GM23248 (cell line): ENCODE data around the gene NFE2. TPM values are rescaled to one million over a fixed set of nuclear protein-coding genes. Genes with fewer than 3 reads are reported as not detected.

Experiments
- DNase-seq: peaks from one replicate; pipeline ENCODE4 v3.0.0-alpha.2; 2015
- H2AFZ ChIP-seq: fragments of 200-600 bp; sonication (generic); 2 replicates; pipeline ENCODE4 v1.6.1; 2016; ENCODE audit warnings: antibody characterized with exemption
- H3F3A ChIP-seq: fragments of 200-600 bp; sonication (generic); 2 replicates; pipeline ENCODE4 v1.6.1; 2016; ENCODE audit warnings: mild to moderate bottlenecking, antibody characterized with exemption, mixed run types; ENCODE audit not compliant: insufficient read depth
- H3K27ac ChIP-seq: fragments of 200-600 bp; sonication (generic); 2 replicates; pipeline ENCODE4 v1.5.1; 2016; ENCODE audit warnings: mild to moderate bottlenecking
- H3K27me3 ChIP-seq: fragments of 200-600 bp; sonication (generic); replicated peaks from 2 replicates; pipeline ENCODE4 v1.6.1; 2016; ENCODE audit warnings: mild to moderate bottlenecking; ENCODE audit not compliant: insufficient read depth
- H3K36me3 ChIP-seq: fragments of 200-600 bp; sonication (generic); 2 replicates; pipeline ENCODE4 v1.6.1; 2016; ENCODE audit warnings: low read depth, mild to moderate bottlenecking
- H3K4me1 ChIP-seq: fragments of 200-600 bp; sonication (generic); 2 replicates; pipeline ENCODE4 v1.6.1; 2016; ENCODE audit warnings: mild to moderate bottlenecking; ENCODE audit not compliant: insufficient read depth
- H3K4me2 ChIP-seq: fragments of 200-600 bp; sonication (generic); one replicate; pipeline ENCODE4 v1.6.1; 2016; ENCODE audit warnings: mild to moderate bottlenecking; ENCODE audit not compliant: unreplicated experiment
- H3K4me3 ChIP-seq: fragments of 200-600 bp; sonication (generic); 2 replicates; pipeline ENCODE4 v1.5.1; 2016; ENCODE audit warnings: mild to moderate bottlenecking
- H3K79me2 ChIP-seq: fragments of 200-600 bp; sonication (generic); 2 replicates; pipeline ENCODE4 v1.6.1; 2016; ENCODE audit warnings: mild to moderate bottlenecking; ENCODE audit not compliant: insufficient read depth
- H3K9ac ChIP-seq: fragments of 200-600 bp; sonication (generic); 2 replicates; pipeline ENCODE4 v1.6.1; 2016; ENCODE audit warnings: mild to moderate bottlenecking
- H3K9me2 ChIP-seq: fragments of 200-600 bp; sonication (generic); 2 replicates; pipeline ENCODE4 v1.6.1; 2016; ENCODE audit warnings: mixed run types, mild to moderate bottlenecking, moderate library complexity; ENCODE audit not compliant: insufficient read depth
- H3K9me3 ChIP-seq: fragments of 200-600 bp; sonication (generic); one replicate; pipeline ENCODE4 v1.6.1; 2017; ENCODE audit warnings: low read depth
- H4K20me1 ChIP-seq: fragments of 200-600 bp; sonication (generic); 2 replicates; pipeline ENCODE4 v1.6.0; 2016; ENCODE audit not compliant: insufficient read depth
- EZH2 ChIP-seq: fragments of 200-600 bp; sonication (generic); IDR thresholded peaks from 2 replicates; pipeline ENCODE4 v1.6.1; 2018; ENCODE audit warnings: antibody characterized with exemption, mild to moderate bottlenecking; ENCODE audit not compliant: insufficient read depth, poor library complexity, severe bottlenecking
- EZH2phosphoT487 ChIP-seq: fragments of 200-600 bp; sonication (generic); IDR thresholded peaks from 2 replicates; pipeline ENCODE4 v1.6.1; 2018; ENCODE audit warnings: antibody characterized with exemption, moderate library complexity, mild to moderate bottlenecking, low read depth; ENCODE audit not compliant: insufficient read depth
- WGBS, 2 experiments: methylation state at CpG; one replicate each; pipeline ENCODE4 v1.1.6; 2015 to 2017; ENCODE audit warnings: low lambda C conversion rate in 2 of 2, low coverage in 1 of 2; ENCODE audit errors: missing lambda C conversion rate in 2 of 2; 5-methylcytosine and 5-hydroxymethylcytosine counted together
- in situ Hi-C: fragments of 300-500 bp; cut with MboI; formaldehyde crosslinking; loops from 2 replicates; pipeline ENCODE4 v1.15.0; 2020
- polyA plus RNA-seq: library from polyadenylated mRNA; unstranded; fragments of >200 nt; fragmentation: Nextera tagmentation; extraction: Ambion mirVana; gene quantifications from 2 replicates; pipeline ENCODE4 v1.2.1, GENCODE V29; 2016
- total RNA-seq: library from RNA; depleted of rRNA; stranded (reverse); fragments of >200 nt; shearing (Covaris generic); gene quantifications from 2 replicates; pipeline ENCODE4 v1.2.3, GENCODE V29; 2014

NFE2 gene
- total and polyA plus RNA-seq, 2 experiments from 2014 or later, result not detected

- Histone ChIP-seq H3K4me2 (no peak overlapping the region), H3K4me3 (no peak overlapping the region), H3K27me3 (no peaks in the 10 kb centered on the region), H3K9ac (no peak overlapping the region), H3K79me2 (peaks cover 78% of the 10 kb centered on the region), H3K4me1 (peaks cover 18% of the 10 kb centered on the region), H2AFZ (no peak overlapping the region), H3K9me3 (no peaks in the 10 kb centered on the region), H4K20me1 (peaks cover 12% of the 10 kb centered on the region; the same call in 1 of the 2 replicates), H3K27ac (no peak overlapping the region), H3K36me3 (peaks cover 26% of the 10 kb centered on the region), H3K9me2 (no peaks in the 10 kb centered on the region), H3F3A (peaks cover 29% of the 10 kb centered on the region)
- 87 to 95% methylated on average over 7 of the region's 7 CpGs for WGBS, 2 experiments
- TF ChIP-seq EZH2phosphoT487 (no peak), EZH2 (no peak)
- DNase-seq, result no peak
- in situ Hi-C loops, result no loop called here
Observed at GRCh38 chr12:54340846-54341245, 40.0 kb upstream of the NFE2 start.

- in situ Hi-C loops, result no loop called here
- H3K9me2 ChIP-seq, result no peaks in the 10 kb centered on the region
- TF ChIP-seq EZH2phosphoT487 (no peak), EZH2 (no peak)
- peak overlapping the region; percentile 50 for H3K4me2 ChIP-seq
- no peak overlapping the region for H2AFZ ChIP-seq
- WGBS, 2 experiments, result 95 to 99% methylated on average over 4 of the region's 4 CpGs
- H3K27ac ChIP-seq, result peak overlapping the region; percentile 27; the same call in 1 of the 2 replicates
- peaks cover 9% of the 10 kb centered on the region for H3K36me3 ChIP-seq
- H3K9ac ChIP-seq, result 0 out of 2 replicates have a peak overlapping the region, but pooled peaks have one; percentile 10
- no peaks in the 10 kb centered on the region for H3K27me3 ChIP-seq
- H3F3A ChIP-seq, result peaks cover 29% of the 10 kb centered on the region
- H3K79me2 ChIP-seq, result peaks cover 94% of the 10 kb centered on the region
- H3K4me3 ChIP-seq, result no peak overlapping the region
- H3K4me1 ChIP-seq, result peaks cover 18% of the 10 kb centered on the region
- no peaks in the 10 kb centered on the region for H3K9me3 ChIP-seq
- peak; percentile 40 for DNase-seq
- H4K20me1 ChIP-seq, result peaks cover 12% of the 10 kb centered on the region; the same call in 1 of the 2 replicates
Observed at GRCh38 chr12:54338698-54339296, 38.0 kb upstream of the NFE2 start.

- DNase-seq, result peak; percentile 63
- Histone ChIP-seq H3K36me3 (peaks cover 1% of the 10 kb centered on the region; the same call in 1 of the 2 replicates), H3K9me3 (no peaks in the 10 kb centered on the region), H3K4me2 (peak overlapping the region; percentile 50), H3K4me1 (peaks cover 18% of the 10 kb centered on the region), H3K79me2 (peaks cover 95% of the 10 kb centered on the region), H2AFZ (no peak overlapping the region), H3K9me2 (no peaks in the 10 kb centered on the region), H3K9ac (peak overlapping the region; percentile 10; the same call in 1 of the 2 replicates), H4K20me1 (peaks cover 12% of the 10 kb centered on the region; the same call in 1 of the 2 replicates), H3F3A (peaks cover 29% of the 10 kb centered on the region), H3K4me3 (no peak overlapping the region), H3K27ac (peak overlapping the region; percentile 27), H3K27me3 (no peaks in the 10 kb centered on the region)
- in situ Hi-C loops, result no loop called here
- 32 to 41% methylated on average over 3 of the region's 3 CpGs for WGBS, 2 experiments
- TF ChIP-seq EZH2phosphoT487 (no peak), EZH2 (no peak)
Observed at GRCh38 chr12:54337854-54338650, 37.2 kb upstream of the NFE2 start.

GRCh38 chr12:54337280-54337842, 36.5 kb upstream of the NFE2 start:
- Histone ChIP-seq H3K4me1 (peaks cover 18% of the 10 kb centered on the region), H3K27me3 (no peaks in the 10 kb centered on the region), H3K4me2 (peak overlapping the region; percentile 50), H3K9ac (peak overlapping the region; percentile 10; the same call in 1 of the 2 replicates), H3K9me2 (no peaks in the 10 kb centered on the region), H3K27ac (peak overlapping the region; percentile 27), H4K20me1 (peaks cover 12% of the 10 kb centered on the region; the same call in 1 of the 2 replicates), H2AFZ (no peak overlapping the region), H3K4me3 (no peak overlapping the region), H3K9me3 (no peaks in the 10 kb centered on the region), H3K79me2 (peaks cover 99% of the 10 kb centered on the region), H3F3A (peaks cover 29% of the 10 kb centered on the region), H3K36me3 (no peaks in the 10 kb centered on the region)
- 52 to 71% methylated on average over 3 of the region's 3 CpGs for WGBS, 2 experiments
- peak; percentile 34 for DNase-seq
- in situ Hi-C loops, result no loop called here
- no peak for TF ChIP-seq EZH2phosphoT487
- TF ChIP-seq EZH2, result no peak
